WERI-Rb-1 (cell line): ENCODE measurements around the gene CDH4.

Source experiments
- DNase-seq: peaks from one replicate; pipeline ENCODE4 v3.0.0-alpha.2; 2020
- H3K27ac ChIP-seq: fragments of 250-450 bp; sonication (Bioruptor Pico); 2 replicates; pipeline ENCODE4 v1.5.1; 2020; ENCODE audit warnings: mild to moderate bottlenecking, moderate library complexity
- H3K27me3 ChIP-seq: fragments of 250-450 bp; sonication (Bioruptor Pico); 2 replicates; pipeline ENCODE4 v1.5.1; 2021; ENCODE audit warnings: mild to moderate bottlenecking, low read depth, moderate library complexity; ENCODE audit not compliant: insufficient read depth, severe bottlenecking
- H3K36me3 ChIP-seq: fragments of 250-450 bp; sonication (Bioruptor Pico); 2 replicates; pipeline ENCODE4 v1.5.1; 2020; ENCODE audit warnings: mild to moderate bottlenecking, moderate library complexity
- H3K4me3 ChIP-seq: 2 replicates; pipeline ENCODE4 v1.5.1; 2011; ENCODE audit warnings: low read depth, mild to moderate bottlenecking, control low read depth, low read length
- H3K9me3 ChIP-seq: fragments of 250-450 bp; sonication (Bioruptor Pico); 2 replicates; pipeline ENCODE4 v1.5.1; 2021; ENCODE audit warnings: mild to moderate bottlenecking, moderate library complexity; ENCODE audit not compliant: severe bottlenecking
- CTCF ChIP-seq: IDR thresholded peaks from 2 replicates; pipeline ENCODE4 v1.5.1; 2011; ENCODE audit warnings: low read depth, mild to moderate bottlenecking, control low read depth, inconsistent platforms, low read length

CDH4 gene

GRCh38 chr20:61376541-61377240 is 124.6 kb downstream of the CDH4 start:
- Histone ChIP-seq H3K9me3 (no peaks in the 10 kb centered on the region), H3K4me3 (no peak overlapping the region), H3K36me3 (no peaks in the 10 kb centered on the region), H3K27me3 (peaks cover 66% of the 10 kb centered on the region), H3K27ac (no peak overlapping the region)
- TF ChIP-seq CTCF = no peak
- no peak for DNase-seq

- peaks cover 45% of the 10 kb centered on the region for H3K27me3 ChIP-seq
- DNase-seq = no peak
- no peak overlapping the region for H3K4me3 ChIP-seq
- H3K9me3 ChIP-seq = peaks cover 8% of the 10 kb centered on the region
- TF ChIP-seq CTCF = no peak
- no peaks in the 10 kb centered on the region for H3K36me3 ChIP-seq
- H3K27ac ChIP-seq = no peak overlapping the region
These were observed 126.8 kb downstream of the CDH4 start for GRCh38 chr20:61378694-61379355.

GRCh38 chr20:61379898-61380544 is 128.0 kb downstream of the CDH4 start:
- H3K9me3 ChIP-seq = peaks cover 12% of the 10 kb centered on the region
- H3K4me3 ChIP-seq = no peak overlapping the region
- no peak for TF ChIP-seq CTCF
- H3K27me3 ChIP-seq = peaks cover 36% of the 10 kb centered on the region
- H3K27ac ChIP-seq = no peak overlapping the region
- DNase-seq = no peak
- H3K36me3 ChIP-seq = no peaks in the 10 kb centered on the region

- Histone ChIP-seq H3K27me3 (peaks cover 40% of the 10 kb centered on the region), H3K36me3 (no peaks in the 10 kb centered on the region), H3K4me3 (no peak overlapping the region), H3K27ac (no peak overlapping the region), H3K9me3 (peaks cover 12% of the 10 kb centered on the region)
- no peak for TF ChIP-seq CTCF
- no peak for DNase-seq
These were observed 128.5 kb downstream of the CDH4 start for GRCh38 chr20:61380545-61380915.

- Histone ChIP-seq H3K27ac (no peak overlapping the region), H3K27me3 (peaks cover 42% of the 10 kb centered on the region), H3K9me3 (peaks cover 12% of the 10 kb centered on the region), H3K36me3 (no peaks in the 10 kb centered on the region), H3K4me3 (no peak overlapping the region)
- no peak for DNase-seq
- no peak for TF ChIP-seq CTCF
These were observed 130.1 kb downstream of the CDH4 start for GRCh38 chr20:61382194-61382593.
